ENCODE data around the gene PHACTR1.

- TF ChIP-seq CTCF (IDR thresholded peaks at IDR 0.05) (no peak), POLR2A (IDR thresholded peaks at IDR 0.05) (no peak)
Measured at GRCh38 chr6:13296536-13296997, 580.0 kb downstream of the PHACTR1 start.
